SKM-1 treated with dmso at 0.1 percent for 144 hours (cell line): ENCODE measurements around the gene TXNRD3.
"Not testable (repeated sequence)": the region's sequence is repeated elsewhere in the genome, so short reads cannot be mapped to it uniquely, and the experiment has no call there.

Experiments used
- DNase-seq: peaks from one replicate; lab custom pipeline; 2025; ENCODE audit not compliant: unreplicated experiment; lab: John Stamatoyannopoulos, UW

The TXNRD3 gene

DNA sequence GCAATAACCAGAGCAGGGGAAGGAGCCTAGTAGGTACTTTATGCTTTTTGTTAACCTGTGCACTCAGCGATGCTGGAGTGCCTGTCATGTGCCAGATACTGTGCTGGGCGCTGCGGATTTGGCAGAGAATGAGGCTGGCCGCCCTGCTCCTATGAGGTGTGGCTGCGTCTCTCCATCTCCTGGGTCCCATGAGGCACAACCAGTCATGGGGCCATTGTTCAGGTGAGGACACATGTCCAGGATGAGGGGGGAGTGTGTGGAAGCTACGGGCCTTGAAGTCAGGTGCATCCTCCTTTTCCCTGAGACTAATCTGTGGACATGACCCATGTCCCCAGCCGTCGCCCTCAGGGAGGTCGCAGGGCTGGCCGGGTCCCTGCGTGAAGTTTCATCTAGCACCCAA lies 963 bp upstream of the TXNRD3 start:
- no peak for DNase-seq

DNA sequence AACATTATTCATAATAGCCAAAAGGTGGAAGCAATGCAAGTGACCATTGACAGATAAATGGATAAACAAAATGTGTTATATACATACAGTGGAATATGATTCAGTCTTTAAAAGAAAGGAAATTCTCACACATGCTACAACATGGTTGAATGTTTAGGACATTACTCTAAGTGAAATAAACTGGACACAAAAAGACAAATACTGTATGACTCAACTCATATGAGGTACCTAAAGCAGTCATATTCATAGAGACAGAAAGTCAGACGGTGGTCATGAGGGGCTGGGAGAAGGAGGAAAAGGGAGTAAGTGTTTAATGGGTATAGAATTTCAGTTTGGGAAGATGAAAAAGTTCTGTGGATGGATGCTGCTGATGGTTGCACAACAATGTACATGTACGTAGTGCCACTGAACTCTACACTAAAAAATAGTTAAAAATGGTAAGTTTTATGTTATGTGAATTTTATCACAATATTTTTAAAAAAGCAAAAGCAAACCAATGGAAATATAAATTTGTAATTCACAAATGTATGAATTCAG lies 5.3 kb downstream of the TXNRD3 start:
- DNase-seq: no peak

DNA sequence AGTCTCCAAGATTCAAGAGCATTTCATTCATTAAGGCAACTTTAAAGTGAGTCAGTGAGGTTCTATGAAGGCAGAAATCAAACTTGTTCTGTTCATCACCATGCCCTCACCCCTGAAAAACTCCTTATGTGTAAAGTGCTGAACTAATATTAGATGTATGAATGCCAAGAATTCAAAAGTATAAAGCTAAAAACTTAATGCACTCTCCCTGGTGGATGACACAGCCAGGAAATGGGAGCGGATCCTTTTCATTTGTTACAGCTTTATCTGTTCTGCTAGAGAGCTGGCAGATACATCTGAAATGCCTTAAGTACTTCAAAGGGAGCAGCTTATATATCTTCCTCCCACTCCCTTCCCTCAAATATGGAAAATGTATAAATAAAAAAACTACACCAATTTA lies 8.2 kb downstream of the TXNRD3 start:
- no peak for DNase-seq

DNA sequence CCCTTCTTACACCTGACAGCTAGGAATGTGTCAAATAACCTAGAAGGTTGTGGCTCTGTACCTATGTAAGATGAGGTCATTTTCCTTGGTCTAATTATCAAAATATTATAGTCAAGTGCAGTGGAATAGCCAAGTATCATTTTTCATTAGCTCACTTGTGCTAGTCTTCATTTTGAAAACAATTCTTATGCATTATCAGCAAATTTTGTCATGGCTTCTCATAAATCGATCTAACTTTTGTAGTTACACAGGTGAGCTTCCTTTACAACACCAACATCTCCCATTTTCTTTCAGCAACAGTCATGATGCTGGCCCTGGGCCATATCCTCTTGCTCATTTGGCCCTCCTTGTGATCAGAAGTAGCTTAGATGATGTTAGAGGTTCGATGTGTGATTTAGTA lies 10.3 kb downstream of the TXNRD3 start:
- DNase-seq: no peak

DNA sequence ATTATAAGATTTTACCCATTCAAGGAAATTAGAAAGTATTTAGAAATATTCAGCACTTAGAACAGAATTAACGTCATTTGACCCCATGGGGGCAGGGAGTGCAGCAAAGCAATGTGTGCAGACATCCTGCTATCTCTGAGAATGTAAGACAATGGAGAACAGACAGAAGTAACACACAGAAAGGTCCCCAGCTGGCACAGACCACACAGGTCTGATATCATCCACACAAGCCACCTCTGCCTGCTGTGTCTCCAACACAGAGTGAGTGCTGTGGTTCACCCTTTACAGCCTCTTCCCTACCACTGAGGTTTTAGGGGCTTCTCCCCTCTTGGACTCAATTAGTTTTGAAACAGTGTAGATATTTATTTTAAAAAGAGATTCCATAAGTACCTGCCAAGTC lies 16.1 kb downstream of the TXNRD3 start:
- DNase-seq: no peak

DNA sequence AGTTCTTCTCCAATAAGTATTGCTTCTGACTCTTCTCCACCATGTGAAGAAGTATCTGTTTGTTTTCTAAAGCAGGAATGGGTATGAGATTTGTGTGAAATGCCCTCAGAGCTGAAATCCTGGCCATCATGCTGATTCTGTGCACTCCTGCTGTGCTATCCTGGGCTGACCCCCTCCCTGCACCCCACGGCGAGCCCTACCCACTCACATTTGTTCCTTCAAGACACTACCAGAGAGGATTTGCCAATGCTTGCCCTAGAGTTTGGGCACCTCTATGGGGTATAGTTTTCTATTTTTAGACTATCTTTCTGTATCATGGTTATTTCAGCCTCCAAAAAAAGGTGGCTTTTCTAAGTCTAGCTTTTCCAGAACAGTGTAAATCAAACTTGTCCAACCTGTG lies 18.5 kb downstream of the TXNRD3 start:
- no peak for DNase-seq

DNA sequence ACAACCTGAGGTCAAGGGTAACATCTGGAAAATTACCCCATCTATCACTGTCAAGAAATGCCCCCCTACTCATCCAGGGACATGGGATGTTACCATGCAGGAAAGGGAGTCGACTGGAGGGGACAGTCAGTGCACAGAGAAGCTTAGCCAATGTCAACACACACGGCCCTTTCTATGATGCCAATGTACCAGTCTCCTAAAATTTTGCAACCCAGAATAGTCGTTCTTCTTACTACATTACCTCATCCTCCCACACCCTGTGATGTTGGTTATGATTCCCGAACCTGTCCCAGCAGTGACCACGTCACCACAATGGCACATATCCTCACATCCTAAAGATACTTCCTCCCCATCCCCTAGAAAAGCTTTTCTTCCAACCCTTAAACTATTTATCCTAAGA lies 20.1 kb downstream of the TXNRD3 start:
- DNase-seq: no peak

DNA sequence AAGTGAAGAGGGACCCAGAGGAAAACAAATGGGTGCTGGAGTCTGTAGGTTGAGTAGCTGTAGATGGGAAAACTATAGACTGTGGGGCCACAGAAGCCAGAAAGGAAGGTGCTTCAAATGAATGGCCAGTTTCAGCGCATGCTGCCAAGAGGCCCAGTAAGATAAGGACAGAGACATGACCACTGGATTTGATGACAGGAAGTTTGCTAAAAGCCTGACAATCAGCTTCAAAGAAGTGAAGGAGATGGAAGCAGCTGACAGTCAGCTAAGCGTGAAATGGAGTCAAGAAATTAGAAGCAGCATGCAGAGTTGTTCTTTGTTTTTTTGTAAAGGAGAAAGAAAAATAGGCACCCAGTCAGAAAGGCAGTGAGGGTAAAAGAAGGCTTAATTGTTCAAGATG lies 24.9 kb downstream of the TXNRD3 start:
- no peak for DNase-seq

DNA sequence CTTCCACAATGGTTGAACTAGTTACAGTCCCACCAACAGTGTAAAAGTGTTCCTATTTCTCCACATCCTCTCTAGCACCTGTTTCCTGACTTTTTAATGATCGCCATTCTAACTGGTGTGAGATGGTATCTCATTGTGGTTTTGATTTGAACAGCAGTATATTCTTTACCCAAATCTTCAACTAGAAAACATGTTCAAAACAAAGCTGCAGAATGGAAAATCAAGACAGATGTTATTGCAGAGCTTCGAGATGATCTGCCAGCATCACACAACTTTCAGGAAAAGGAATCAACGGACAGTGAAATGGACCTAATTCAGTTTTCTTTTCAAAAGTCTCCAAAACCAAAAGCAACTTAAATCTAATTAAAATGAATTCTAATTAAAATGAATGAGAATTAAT lies 29.2 kb downstream of the TXNRD3 start:
- DNase-seq: not testable (repeated sequence)

DNA sequence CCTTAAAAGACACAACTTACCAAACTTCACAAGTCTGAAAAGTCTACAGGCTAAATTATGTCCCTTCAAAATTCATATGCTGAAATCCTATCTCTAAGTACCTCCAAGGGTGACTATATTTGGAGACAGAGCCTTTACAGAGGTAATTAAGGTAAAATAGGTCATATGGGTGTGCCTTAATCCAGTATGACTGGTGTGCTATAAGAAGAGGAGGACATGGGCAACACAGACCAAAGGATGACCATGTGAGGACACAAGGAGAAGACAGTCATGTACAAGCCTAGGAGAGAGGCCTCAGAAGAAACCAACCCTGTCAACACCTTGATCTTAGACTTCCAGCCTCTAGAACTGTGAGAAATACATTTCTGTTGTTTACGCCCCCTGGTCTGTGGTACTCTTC lies 32.2 kb downstream of the TXNRD3 start:
- no peak for DNase-seq

DNA sequence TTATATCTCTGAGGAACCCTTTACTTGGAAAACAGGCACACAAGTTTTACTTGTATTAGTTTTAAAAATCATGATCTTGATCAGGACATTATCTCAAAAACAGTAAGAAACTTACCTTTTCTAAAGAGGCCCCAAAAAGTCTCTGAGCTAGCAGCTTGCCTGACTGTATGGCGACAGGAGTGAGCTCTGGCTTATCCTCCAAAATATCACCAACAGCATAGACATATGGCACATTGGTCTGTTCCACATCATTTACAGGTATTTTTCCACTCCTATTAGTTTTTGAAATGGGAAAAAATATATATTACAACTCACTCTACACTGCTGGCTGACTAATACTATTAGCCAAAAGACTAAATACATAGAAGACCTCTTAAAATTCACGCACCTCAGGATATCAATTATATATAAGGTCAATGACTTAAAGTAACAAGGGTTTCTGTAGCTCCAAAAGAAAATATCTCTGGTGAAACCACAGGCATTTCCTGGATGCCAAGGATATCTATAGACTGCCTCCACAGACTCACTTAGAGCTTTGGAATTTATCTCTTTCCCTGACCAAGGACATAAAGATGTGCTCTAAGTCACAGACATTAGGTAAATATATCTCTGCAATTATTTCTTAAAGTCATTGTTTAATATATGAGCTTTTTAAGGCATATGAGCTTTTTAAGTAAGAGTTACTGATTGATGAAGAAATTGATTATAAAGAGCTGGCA lies 33.1 kb downstream of the TXNRD3 start:
- DNase-seq: no peak

DNA sequence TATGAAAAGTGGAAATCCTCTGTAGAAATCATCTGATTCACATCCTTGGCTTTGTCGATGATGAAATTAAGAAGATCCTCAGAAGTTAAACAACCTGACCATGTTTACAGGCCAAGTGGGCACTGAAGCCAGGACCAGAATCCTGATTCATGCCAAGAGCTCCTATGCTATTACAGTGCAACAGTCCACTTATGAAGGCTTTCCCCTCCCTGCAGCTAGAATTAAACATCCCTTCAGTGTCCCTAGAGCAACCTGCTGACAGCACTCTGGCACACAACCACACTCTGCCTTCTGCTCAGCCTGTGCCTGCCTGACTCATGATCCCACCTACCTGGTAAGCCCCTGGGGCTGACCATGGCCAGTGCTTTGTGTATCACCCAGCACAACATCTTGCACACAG lies 33.8 kb downstream of the TXNRD3 start:
- no peak for DNase-seq

DNA sequence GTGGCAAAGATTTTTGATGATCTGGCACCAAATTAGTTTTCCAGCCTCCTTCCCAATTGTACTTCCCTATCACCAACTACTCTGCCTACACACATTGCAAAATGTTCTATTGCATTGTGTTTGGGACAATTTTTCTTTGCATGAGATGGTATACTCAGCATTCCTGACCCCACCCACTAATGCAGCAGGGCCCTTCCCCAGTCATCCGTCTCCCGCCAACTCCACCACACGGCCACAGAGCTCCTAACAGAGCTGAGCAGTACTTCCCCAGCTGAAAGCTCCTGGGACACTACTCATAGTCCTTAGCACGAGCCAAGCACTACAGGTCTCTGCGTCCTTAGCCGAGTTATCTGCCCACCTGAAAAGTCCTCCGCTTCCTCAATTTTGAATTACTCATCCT lies 34.2 kb downstream of the TXNRD3 start:
- no peak for DNase-seq

DNA sequence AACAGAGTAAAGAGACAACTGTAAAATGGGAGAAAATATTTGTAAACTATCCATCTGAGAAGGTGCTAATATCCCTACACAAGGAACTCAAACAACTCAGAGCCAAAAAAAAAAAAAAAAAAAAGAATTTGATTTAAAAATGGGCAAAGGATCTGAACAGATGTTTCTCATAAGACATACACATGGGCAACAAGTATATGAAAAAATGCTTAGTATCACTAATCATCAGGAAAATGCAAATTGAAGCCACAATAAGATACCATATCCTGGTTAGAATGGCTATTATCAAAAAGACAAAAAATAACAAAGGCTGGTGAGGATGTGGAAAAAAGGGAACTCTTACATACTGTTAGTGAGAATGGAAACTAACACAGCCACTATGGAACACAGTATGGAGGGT lies 36.2 kb downstream of the TXNRD3 start:
- DNase-seq: no peak

DNA sequence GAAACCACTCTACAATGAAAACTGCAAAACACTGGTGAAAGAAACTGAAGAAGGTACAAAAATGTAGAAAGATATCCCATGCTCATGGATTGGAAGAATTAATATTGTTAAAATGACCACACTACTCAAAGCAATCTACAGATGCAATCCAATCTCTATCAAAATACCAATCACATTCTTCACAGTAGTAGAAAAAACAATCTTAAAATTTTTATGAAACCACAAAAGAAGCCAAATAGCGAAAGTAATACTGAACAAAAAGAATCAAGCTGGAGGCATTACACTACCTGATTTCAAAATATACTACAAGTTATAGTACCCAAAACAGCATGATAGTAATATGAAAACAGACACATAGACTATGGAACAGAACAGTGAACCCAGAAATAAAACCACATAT lies 36.9 kb downstream of the TXNRD3 start:
- no peak for DNase-seq

DNA sequence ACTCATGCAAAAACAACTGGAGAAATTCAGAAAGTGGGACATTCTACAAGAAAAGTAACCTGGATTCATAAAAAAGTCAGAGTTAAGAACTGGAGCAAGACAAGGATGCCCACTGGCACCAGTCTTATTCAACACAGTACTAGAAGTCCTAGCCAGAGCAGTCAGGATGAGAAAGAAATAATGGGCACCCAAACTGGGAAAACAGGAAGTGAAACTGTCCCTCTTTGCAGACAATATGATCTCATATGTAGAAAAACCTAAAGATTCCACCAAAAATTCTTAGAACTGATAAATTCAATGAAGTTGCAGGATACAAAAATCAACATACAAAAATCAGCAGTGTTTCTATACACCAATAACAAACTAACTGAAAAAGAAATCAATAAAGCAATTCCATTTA lies 37.4 kb downstream of the TXNRD3 start:
- DNase-seq: no peak

DNA sequence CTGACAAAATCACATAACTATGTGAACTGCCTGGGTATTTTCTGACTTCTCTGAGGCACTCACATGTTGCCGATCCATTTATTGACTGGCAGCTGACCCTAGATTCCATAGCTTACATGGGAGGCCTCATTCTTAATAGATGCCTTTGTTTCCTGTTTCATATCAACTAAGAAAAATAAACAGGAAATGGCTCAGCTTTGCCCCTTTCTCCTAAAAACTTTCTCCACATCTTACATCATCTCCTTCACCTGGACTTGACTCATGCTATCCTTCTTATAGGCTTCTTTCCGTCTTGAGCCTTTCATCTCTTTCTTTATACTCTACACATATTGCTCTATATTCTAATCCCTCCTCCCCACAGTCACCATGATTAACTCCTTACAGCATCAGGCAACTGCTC lies 38.0 kb downstream of the TXNRD3 start:
- DNase-seq: no peak

DNA sequence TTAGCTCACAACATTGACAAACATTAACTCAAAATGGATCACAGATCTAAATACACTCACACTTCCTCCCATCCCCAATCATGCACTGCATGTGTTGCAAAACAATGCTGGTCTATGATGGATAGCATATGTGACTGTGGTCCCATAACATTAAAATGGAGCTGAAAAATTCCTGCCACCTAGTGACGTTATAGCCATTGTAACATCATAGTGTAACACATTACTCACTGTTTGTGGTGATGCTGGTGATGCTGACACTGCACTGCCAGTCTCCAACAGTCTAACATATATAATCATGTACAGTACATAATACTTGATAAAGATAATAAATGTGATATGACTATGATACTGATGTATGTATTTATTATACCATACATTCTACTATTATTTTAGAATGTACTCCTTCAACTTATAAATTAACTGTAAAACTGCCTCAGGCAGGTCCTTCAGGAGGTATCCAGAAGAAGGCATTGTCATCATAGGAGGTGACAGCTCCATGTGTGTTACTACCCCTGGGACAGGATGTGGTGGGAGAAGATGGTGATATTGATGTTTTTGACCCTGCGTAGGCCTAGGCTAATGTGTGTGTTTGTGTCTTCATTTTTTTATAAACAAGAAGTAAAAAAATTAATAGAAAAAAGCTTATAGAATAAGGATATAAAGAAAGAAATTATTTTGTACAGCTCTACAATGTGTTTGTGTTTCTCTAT lies 41.3 kb downstream of the TXNRD3 start:
- no peak for DNase-seq

DNA sequence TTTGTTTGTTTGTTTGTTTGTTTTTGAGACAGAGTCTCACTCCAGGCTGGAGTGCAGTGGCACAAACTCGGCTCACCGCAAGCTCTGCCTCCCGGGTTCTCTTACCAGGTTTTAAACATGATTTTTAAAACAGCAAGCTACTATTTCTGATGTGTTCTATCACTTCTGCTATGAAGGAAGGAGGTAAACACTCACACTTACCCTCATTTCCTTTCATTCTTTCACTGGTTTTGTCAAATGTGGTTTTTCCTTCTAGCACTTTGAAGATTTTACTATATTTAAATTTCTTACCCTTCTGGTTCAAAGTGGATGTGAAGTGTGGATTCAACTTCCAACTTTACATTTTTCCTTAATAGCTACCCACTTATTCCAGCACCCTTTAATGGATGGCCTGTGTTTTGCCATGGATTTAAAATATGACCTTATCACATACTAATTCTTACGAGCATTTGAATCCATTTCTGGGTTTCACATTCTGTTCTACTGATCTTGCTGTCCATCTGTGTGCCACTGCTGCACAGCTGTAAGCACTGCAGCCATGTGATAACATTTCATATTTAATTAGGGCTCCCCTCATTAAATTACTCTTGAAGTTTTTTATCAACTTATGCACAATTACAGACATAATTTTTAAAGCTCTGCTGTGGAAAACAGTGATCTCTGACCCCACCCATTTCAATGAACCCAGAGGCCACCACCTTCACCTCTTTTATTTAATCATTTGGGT lies 42.3 kb downstream of the TXNRD3 start:
- DNase-seq: no peak

DNA sequence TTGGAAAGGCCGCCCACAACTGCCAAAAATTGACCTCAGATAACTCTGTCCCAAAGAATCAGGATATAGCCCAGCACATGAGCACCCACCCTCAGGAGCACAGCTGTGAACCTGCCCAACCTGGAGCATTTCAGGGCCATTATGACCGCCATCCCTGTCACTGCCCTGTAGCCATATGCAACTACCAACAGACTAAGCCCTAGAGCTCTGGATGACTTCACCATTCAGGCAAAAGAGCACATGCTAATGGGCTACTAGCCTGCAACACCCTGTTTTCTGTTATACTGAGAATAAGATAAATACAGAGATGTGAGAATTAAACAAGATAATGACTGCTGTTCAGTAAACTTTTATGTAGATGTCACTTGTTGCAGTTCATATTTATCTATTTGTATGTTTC lies 45.0 kb downstream of the TXNRD3 start:
- DNase-seq: no peak

DNA sequence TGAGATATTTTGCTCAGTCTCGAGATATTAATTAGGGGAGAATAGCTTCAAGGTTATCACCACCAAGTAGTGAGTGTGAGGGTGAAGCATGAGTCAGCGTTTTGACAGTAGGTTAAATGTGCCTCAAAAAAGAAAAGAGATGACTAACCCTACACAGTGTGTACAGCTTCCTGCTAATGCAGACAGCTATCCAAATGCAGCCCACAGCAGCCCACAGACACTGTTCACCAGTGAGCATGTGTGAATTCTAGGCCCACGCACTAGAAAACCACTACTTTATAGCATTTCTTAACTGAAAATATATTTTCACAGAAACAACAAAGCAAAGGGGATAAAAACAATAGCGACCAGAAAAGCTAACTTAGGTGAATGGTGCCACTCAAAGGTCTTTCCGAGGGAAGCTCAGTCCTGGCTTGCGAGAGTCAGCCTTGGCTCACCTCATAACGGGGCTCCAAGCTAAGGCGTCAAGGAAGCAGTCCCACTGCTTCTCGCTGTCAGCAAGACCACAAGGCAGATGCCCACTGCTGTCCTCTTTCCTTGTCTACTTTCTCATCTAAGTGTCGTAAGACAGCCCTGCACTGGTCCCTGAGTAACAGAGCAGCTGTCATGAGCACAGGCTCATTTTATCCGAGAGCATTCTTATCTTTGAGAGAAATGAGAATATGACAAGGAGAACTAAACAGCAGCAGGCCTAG lies 47.6 kb downstream of the TXNRD3 start:
- DNase-seq: no peak
